HEK293 (cell line): ENCODE measurements around the gene ATP11C.

ENCODE experiments used
- CTCF ChIP-seq: fragments of 450-650 bp; formaldehyde crosslinking; IDR thresholded peaks from 2 replicates; pipeline ENCODE4 v1.5.1; 2016; ENCODE audit warnings: missing biosample characterization, missing genetic modification characterization
- GFI1B ChIP-seq: fragments of 450-650 bp; formaldehyde crosslinking; IDR thresholded peaks from 2 replicates; pipeline ENCODE4 v1.5.1; 2016; ENCODE audit warnings: missing biosample characterization, missing genetic modification characterization
- TCF7L2 ChIP-seq: IDR thresholded peaks from 2 replicates; pipeline ENCODE4 v1.6.1; 2011; ENCODE audit warnings: low read depth, mild to moderate bottlenecking, inconsistent platforms, low read length, moderate library complexity, borderline replicate concordance
- ZNF202 ChIP-seq: fragments of 450-650 bp; formaldehyde crosslinking; IDR thresholded peaks from 2 replicates; pipeline ENCODE4 v1.5.1; 2016; ENCODE audit warnings: missing biosample characterization, missing genetic modification characterization, borderline replicate concordance
- ZNF658 ChIP-seq: fragments of 450-650 bp; formaldehyde crosslinking; IDR thresholded peaks from 2 replicates; pipeline ENCODE4; 2016; ENCODE audit warnings: missing biosample characterization, missing genetic modification characterization

- no peak for TF ChIP-seq CTCF (tag by site-specific recombination)
- TF ChIP-seq ZNF658 (tag by site-specific recombination): no peak
- TF ChIP-seq GFI1B (tag by site-specific recombination): no peak
- no peak for TF ChIP-seq TCF7L2
- TF ChIP-seq ZNF202: no peak
Observed at GRCh38 chrX:139783959-139784358, 148.9 kb downstream of the ATP11C start.
